Measurements from ENCODE around the gene RBM26.
"Not testable (repeated sequence)": the region's sequence is repeated elsewhere in the genome, so short reads cannot be mapped to it uniquely, and the experiment has no call there.

Gene RBM26

GRCh38 chr13:79289571-79289970 is 116.5 kb downstream of the RBM26 start:
- no peak for DNase-seq (ENCODE audit: low read depth)
- H3K4me3 ChIP-seq (ENCODE audit: low read depth, low read length): no peak overlapping the region
- TF ChIP-seq CTCF (IDR thresholded peaks at IDR 0.05; ENCODE audit: control insufficient read depth, extremely low read depth, insufficient read depth): no peak

GRCh38 chr13:79287939-79288795 is 117.9 kb downstream of the RBM26 start:
- no peak for DNase-seq (ENCODE audit: low read depth)
- no peak overlapping the region for H3K4me3 ChIP-seq (ENCODE audit: low read depth, low read length)
- TF ChIP-seq CTCF (IDR thresholded peaks at IDR 0.05; ENCODE audit: control insufficient read depth, extremely low read depth, insufficient read depth): no peak

GRCh38 chr13:79285159-79285558 is 120.9 kb downstream of the RBM26 start:
- TF ChIP-seq CTCF (IDR thresholded peaks at IDR 0.05; ENCODE audit: control insufficient read depth, extremely low read depth, insufficient read depth): no peak

GRCh38 chr13:79283742-79284141 is 122.3 kb downstream of the RBM26 start:
- no peak for TF ChIP-seq CTCF (IDR thresholded peaks at IDR 0.05; ENCODE audit: control insufficient read depth, extremely low read depth, insufficient read depth)
- H3K4me3 ChIP-seq (ENCODE audit: low read depth, low read length): no peak overlapping the region
- DNase-seq (ENCODE audit: low read depth): no peak

More at GRCh38 chr13:79285159-79285558, 120.9 kb downstream of the RBM26 start:
- no peak overlapping the region for H3K4me3 ChIP-seq (ENCODE audit: low read depth, low read length)
- DNase-seq (ENCODE audit: low read depth): no peak

- H3K4me3 ChIP-seq (ENCODE audit: low read depth, low read length): no peak overlapping the region
- DNase-seq (ENCODE audit: low read depth): no peak
- TF ChIP-seq CTCF (IDR thresholded peaks at IDR 0.05; ENCODE audit: control insufficient read depth, extremely low read depth, insufficient read depth): no peak
Measured at GRCh38 chr13:79282976-79283375, 123.1 kb downstream of the RBM26 start.

GRCh38 chr13:79282508-79282907 is 123.5 kb downstream of the RBM26 start:
- no peak for DNase-seq (ENCODE audit: low read depth)
- no peak overlapping the region for H3K4me3 ChIP-seq (ENCODE audit: low read depth, low read length)
- no peak for TF ChIP-seq CTCF (IDR thresholded peaks at IDR 0.05; ENCODE audit: control insufficient read depth, extremely low read depth, insufficient read depth)

GRCh38 chr13:79281339-79281747 is 124.7 kb downstream of the RBM26 start:
- no peak for DNase-seq (ENCODE audit: low read depth)
- H3K4me3 ChIP-seq (ENCODE audit: low read depth, low read length): no peak overlapping the region
- no peak for TF ChIP-seq CTCF (IDR thresholded peaks at IDR 0.05; ENCODE audit: control insufficient read depth, extremely low read depth, insufficient read depth)

GRCh38 chr13:79279735-79280134 is 126.3 kb downstream of the RBM26 start:
- DNase-seq (ENCODE audit: low read depth); H3K4me3 ChIP-seq (ENCODE audit: low read depth, low read length): not testable (repeated sequence)

All from LNCaP clone FGC (cell line).